H1 (cell line): ENCODE results near the gene CSNK2A3. TPM values are rescaled to one million over a fixed set of nuclear protein-coding genes. Genes with fewer than 3 reads are reported as not detected.
"Not testable (repeated sequence)": the region's sequence is repeated elsewhere in the genome, so short reads cannot be mapped to it uniquely, and the experiment has no call there.

Source experiments
- CTCF ChIA-PET: fragments of 300-600 bp; sonication (Branson Sonifier 250); formaldehyde crosslinking; loops from one replicate; lab custom pipeline; 2021; ENCODE audit not compliant: partially characterized antibody; lab: Charles Lee
- POLR2A ChIA-PET: fragments of 300-600 bp; sonication (Branson Sonifier 250); formaldehyde crosslinking; loops from one replicate; lab custom pipeline; 2021; ENCODE audit warnings: inconsistent platforms; ENCODE audit not compliant: partially characterized antibody; lab: Charles Lee
- DNase-seq, 2 experiments: peaks; one replicate each; pipeline versions ENCODE4 v3.0.0 to v3.0.0-alpha.2; 2010 to 2022; ENCODE audit warnings: low spot score in 2 of 2, low read depth in 1 of 2, mixed read lengths in 1 of 2
- FAIRE-seq: peaks from 2 replicates; lab custom pipeline; 2011; peaks lifted over from hg19 to GRCh38; lab: Jason Lieb, UNC
- H2AFZ ChIP-seq: 2 replicates; pipeline ENCODE4 v1.8.1; 2012; ENCODE audit warnings: low read length, inconsistent platforms
- H2AK5ac ChIP-seq: 2 replicates; pipeline ENCODE4 v1.6.1; 2013; ENCODE audit warnings: low read depth, low read length
- H2BK120ac ChIP-seq: replicated peaks from 2 replicates; pipeline ENCODE3; 2013; ENCODE audit warnings: low read depth, low read length, inconsistent platforms
- H2BK12ac ChIP-seq: 2 replicates; pipeline ENCODE4 v1.6.1; 2013; ENCODE audit warnings: low read depth, low read length
- H2BK15ac ChIP-seq: 2 replicates; pipeline ENCODE4 v1.6.1; 2013; ENCODE audit warnings: low read length
- H2BK20ac ChIP-seq: 2 replicates; pipeline ENCODE4 v1.6.1; 2013; ENCODE audit warnings: low read length
- H2BK5ac ChIP-seq: 2 replicates; pipeline ENCODE4 v1.6.1; 2013; ENCODE audit warnings: low read depth, low read length
- H3K14ac ChIP-seq: 2 replicates; pipeline ENCODE4 v1.6.1; 2013; ENCODE audit warnings: inconsistent platforms; ENCODE audit not compliant: insufficient read length
- H3K18ac ChIP-seq: 2 replicates; pipeline ENCODE4 v1.6.1; 2013; ENCODE audit warnings: low read length; ENCODE audit errors: extremely low read depth
- H3K23ac ChIP-seq: 2 replicates; pipeline ENCODE4 v1.6.1; 2013; ENCODE audit warnings: inconsistent platforms; ENCODE audit not compliant: insufficient read length
- H3K23me2 ChIP-seq: 2 replicates; pipeline ENCODE4 v1.6.1; 2013; ENCODE audit warnings: low read depth, low read length
- H3K27ac ChIP-seq: 2 replicates; pipeline ENCODE4 v1.6.1; 2011; ENCODE audit warnings: low read depth, low read length, inconsistent platforms
- H3K27me3 ChIP-seq, 4 experiments: replicated peaks in 1 of 4; 1 replicate in 1 of 4; 2 replicates in 3 of 4; pipeline versions ENCODE4 v1.6.1 to v1.8.1; 2011 to 2013; ENCODE audit warnings: low read length in 3 of 4, mild to moderate bottlenecking in 3 of 4, inconsistent platforms in 2 of 4, mixed read lengths in 2 of 4, moderate library complexity in 1 of 4; ENCODE audit not compliant: control insufficient read depth in 3 of 4, insufficient read depth in 3 of 4; ENCODE audit errors: extremely low read depth in 1 of 4
- H3K36me3 ChIP-seq, 4 experiments: 2 replicates each; pipeline versions ENCODE4 v1.6.1 to v1.8.1; 2011 to 2013; ENCODE audit warnings: mild to moderate bottlenecking in 4 of 4, low read length in 3 of 4, moderate library complexity in 2 of 4, control low read depth in 1 of 4, inconsistent platforms in 1 of 4; ENCODE audit not compliant: insufficient read depth in 4 of 4, control insufficient read depth in 2 of 4
- H3K4ac ChIP-seq: replicated peaks from 2 replicates; pipeline ENCODE3; 2013; ENCODE audit warnings: low read length, low read depth, mixed read lengths, inconsistent platforms; ENCODE audit not compliant: insufficient read length
- H3K4me1 ChIP-seq, 4 experiments: replicated peaks in 1 of 4; 1 replicate in 1 of 4; 2 replicates in 3 of 4; pipeline versions ENCODE4 v1.6.1 to v1.8.1; 2011 to 2013; ENCODE audit warnings: low read length in 3 of 4, inconsistent platforms in 2 of 4, mixed read lengths in 1 of 4; ENCODE audit not compliant: insufficient read depth in 4 of 4, control insufficient read depth in 3 of 4
- H3K4me2 ChIP-seq, 2 experiments: 2 replicates each; pipeline versions ENCODE4 v1.6.1 to v1.8.1; 2011 to 2013; ENCODE audit warnings: low read depth in 2 of 2, low read length in 2 of 2, control low read depth in 1 of 2, inconsistent platforms in 1 of 2, mild to moderate bottlenecking in 1 of 2; ENCODE audit not compliant: insufficient read depth in 1 of 2
- H3K4me3 ChIP-seq, 4 experiments: fragments of 200-600, 300-600 bp in 1 of 4; sonication (generic), shearing (Covaris generic), sonication (Bioruptor Twin) in 1 of 4; 2 replicates each; pipeline versions ENCODE4 v1.5.1 to v1.8.1; 2011 to 2016; ENCODE audit warnings: low read length in 4 of 4, low read depth in 3 of 4, control low read depth in 2 of 4, inconsistent platforms in 2 of 4, mild to moderate bottlenecking in 2 of 4, mixed read lengths in 1 of 4, moderate library complexity in 1 of 4; ENCODE audit not compliant: insufficient read depth in 2 of 4; ENCODE audit errors: extremely low read depth in 1 of 4
- H3K56ac ChIP-seq: replicated peaks from 2 replicates; pipeline ENCODE3; 2013; ENCODE audit warnings: low read depth, mild to moderate bottlenecking, mixed read lengths, low read length, inconsistent platforms; ENCODE audit not compliant: insufficient read length
- H3K79me1 ChIP-seq: 2 replicates; pipeline ENCODE4 v1.6.1; 2013; ENCODE audit warnings: low read depth, low read length, control low read depth
- H3K79me2 ChIP-seq, 2 experiments: 2 replicates each; pipeline versions ENCODE4 v1.6.1 to v1.8.1; 2012 to 2013; ENCODE audit warnings: low read length in 2 of 2, mild to moderate bottlenecking in 2 of 2, inconsistent platforms in 1 of 2; ENCODE audit not compliant: insufficient read depth in 2 of 2, control insufficient read depth in 1 of 2
- H3K9ac ChIP-seq, 4 experiments: replicated peaks in 1 of 4; 1 replicate in 1 of 4; 2 replicates in 3 of 4; pipeline versions ENCODE4 v1.6.1 to v1.8.1; 2011 to 2013; ENCODE audit warnings: low read depth in 3 of 4, low read length in 3 of 4, control low read depth in 2 of 4, mild to moderate bottlenecking in 2 of 4, moderate library complexity in 2 of 4, inconsistent platforms in 1 of 4; ENCODE audit errors: extremely low read depth in 1 of 4
- H3K9me3 ChIP-seq, 2 experiments: 2 replicates each; pipeline versions ENCODE4 v1.6.1 to v1.8.1; 2012 to 2013; ENCODE audit warnings: mild to moderate bottlenecking in 2 of 2, moderate library complexity in 2 of 2, control low read depth in 1 of 2, inconsistent platforms in 1 of 2, low read depth in 1 of 2, low read length in 1 of 2, mixed read lengths in 1 of 2; ENCODE audit not compliant: insufficient read depth in 2 of 2
- H4K20me1 ChIP-seq, 2 experiments: replicated peaks in 1 of 2; 2 replicates each; pipeline versions ENCODE3 to v1.8.1; 2011 to 2013; ENCODE audit warnings: inconsistent platforms in 2 of 2, low read length in 2 of 2, mild to moderate bottlenecking in 1 of 2; ENCODE audit not compliant: insufficient read depth in 2 of 2, control insufficient read depth in 1 of 2
- H4K5ac ChIP-seq: 2 replicates; pipeline ENCODE4 v1.6.1; 2013; ENCODE audit warnings: low read length, low read depth, mixed read lengths, inconsistent platforms; ENCODE audit not compliant: insufficient read length
- H4K8ac ChIP-seq: 2 replicates; pipeline ENCODE4 v1.8.0; 2013; ENCODE audit warnings: mild to moderate bottlenecking, moderate library complexity, low read length, inconsistent platforms; ENCODE audit not compliant: insufficient read depth; ENCODE audit errors: extremely low read depth
- H4K91ac ChIP-seq: replicated peaks from 2 replicates; pipeline ENCODE3; 2013; ENCODE audit warnings: low read length, mixed read lengths, inconsistent platforms; ENCODE audit not compliant: insufficient read length
- WGBS, 2 experiments: shearing (Covaris generic) in 1 of 2; methylation state at CpG; one replicate each; pipeline versions ENCODE4 v1.1.6 to v1.1.7; 2013 to 2015; ENCODE audit warnings: low lambda C conversion rate in 2 of 2, mixed read lengths in 2 of 2, inconsistent platforms in 1 of 2, low coverage in 1 of 2, missing lambda C conversion rate in 1 of 2; ENCODE audit not compliant: insufficient replicate concordance in 2 of 2, insufficient coverage in 1 of 2, insufficient read length in 1 of 2; ENCODE audit errors: extremely low coverage in 1 of 2, missing lambda C conversion rate in 1 of 2; 5-methylcytosine and 5-hydroxymethylcytosine counted together
- polyA plus RNA-seq, 7 experiments: library from polyadenylated mRNA; depleted of rRNA in 3 of 7; stranded (reverse) in 5 of 7; unstranded in 2 of 7; fragments of >200 nt in 5 of 7; fragments of 200-250 nt in 2 of 7; gene quantifications; 1 replicate in 5 of 7; 2 replicates in 1 of 7; 4 replicates in 1 of 7; pipeline versions ENCODE4 v1.2.1 to v1.2.3, GENCODE V29; 2011 to 2013; ENCODE audit warnings: missing spikeins in 2 of 7, mixed read lengths in 2 of 7
- total RNA-seq: library from RNA; stranded (reverse); fragmentation: NEBNext Ultra II Directional; extraction: Animal tissue kit (Norgen Biotek cat#: 25700); gene quantifications from 2 replicates; pipeline ENCODE4 v1.2.1, GENCODE V29; 2021

The CSNK2A3 gene
- total and polyA plus RNA-seq, 2 of the 8 experiments (the other 6 are each of a cell fraction or from before 2014, with no cell fraction given) = 0.69 to 1.0 TPM

- H4K5ac ChIP-seq = not testable (repeated sequence)
Measured at GRCh38 chr11:11351851-11352250, 1.2 kb downstream of the CSNK2A3 start.

More at GRCh38 chr11:11351851-11352250, 1.2 kb downstream of the CSNK2A3 start:
- H3K4me3 ChIP-seq, H3K79me2 ChIP-seq, H3K4me2 ChIP-seq, H3K56ac ChIP-seq, H3K4ac ChIP-seq, H4K8ac ChIP-seq, H3K4me1 ChIP-seq, H2BK5ac ChIP-seq, H4K91ac ChIP-seq, H3K27ac ChIP-seq, H2BK120ac ChIP-seq, FAIRE-seq, H3K9me3 ChIP-seq, H3K9ac ChIP-seq, H2AFZ ChIP-seq, H2BK15ac ChIP-seq, DNase-seq, H3K36me3 ChIP-seq, H2AK5ac ChIP-seq, H3K18ac ChIP-seq, H2BK12ac ChIP-seq, H3K23ac ChIP-seq, H3K23me2 ChIP-seq, POLR2A ChIA-PET, H3K14ac ChIP-seq, H3K79me1 ChIP-seq, H3K27me3 ChIP-seq, H2BK20ac ChIP-seq, H4K20me1 ChIP-seq: not testable (repeated sequence)
- WGBS, 2 experiments = 84% methylated on average over 8 of the region's 10 CpGs; no CpG with 5 or more reads in 1 of the 2 experiments
- CTCF ChIA-PET = interaction anchor here (0.6 to 1.4 kb wide), 5 partner anchors 14 to 516 kb away, joined by 3 to 10 read pairs (median 4); no protein-coding TSS in a partner anchor
